Measurements from ENCODE around the gene PSPC1.
"Not testable (repeated sequence)": the region's sequence is repeated elsewhere in the genome, so short reads cannot be mapped to it uniquely, and the experiment has no call there.

The PSPC1 gene

DNA sequence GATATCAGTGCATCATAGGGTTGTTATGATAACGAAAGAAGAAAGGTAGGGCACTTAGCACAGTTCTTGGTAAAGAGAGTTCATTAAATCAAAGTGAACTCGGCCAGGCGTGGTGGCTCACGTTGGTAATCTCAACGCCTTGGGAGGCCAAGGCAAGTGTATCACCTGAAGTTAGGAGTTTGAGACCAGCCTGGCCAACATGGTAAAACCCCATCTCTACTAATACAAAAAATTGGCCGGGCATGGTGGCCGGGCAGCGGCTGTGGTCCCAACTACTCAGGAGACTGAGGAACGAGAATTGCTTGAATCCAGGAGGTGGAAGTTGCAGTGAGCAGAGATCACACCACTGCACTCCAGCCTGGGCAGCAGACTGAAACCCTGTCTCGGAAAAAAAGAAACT lies 19.1 kb downstream of the PSPC1 start:
- no peak for DNase-seq

DNA sequence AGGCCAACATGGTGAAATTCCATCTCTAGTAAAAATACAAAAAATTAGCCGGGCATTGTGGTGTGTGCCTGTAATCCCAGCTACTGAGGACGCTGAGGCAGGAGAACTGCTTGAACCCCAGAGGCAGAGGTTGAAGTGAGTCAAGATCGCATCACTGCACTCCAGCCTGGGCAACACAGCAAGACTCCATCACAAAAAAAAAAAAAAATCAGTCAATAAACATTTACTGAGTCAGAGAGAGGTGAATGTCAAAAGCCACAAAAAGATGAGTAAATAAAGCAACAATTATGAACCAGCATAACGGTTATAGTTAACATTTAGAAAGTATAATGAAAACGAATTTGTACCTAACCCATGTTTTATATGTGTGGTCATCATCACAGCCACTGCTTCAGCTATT lies 23.1 kb downstream of the PSPC1 start:
- no peak for DNase-seq

DNA sequence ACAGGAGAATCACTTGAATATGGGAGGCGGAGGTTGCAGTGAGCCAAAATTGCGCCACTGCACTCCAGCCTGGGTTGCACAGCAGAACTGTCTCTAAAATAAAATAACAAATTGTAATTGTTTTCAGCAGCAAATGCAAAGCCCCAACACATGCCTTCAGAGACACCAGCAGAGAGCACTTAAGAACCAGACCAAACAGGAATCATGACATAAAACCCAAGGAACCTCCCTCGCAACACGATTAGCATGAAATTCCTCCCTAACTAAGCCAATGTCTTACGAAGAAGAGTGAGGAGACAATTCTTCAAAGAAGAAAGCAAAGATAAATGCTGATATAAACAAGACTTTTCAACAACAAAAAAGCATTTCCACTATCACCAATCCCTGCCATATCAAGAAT lies 40.1 kb downstream of the PSPC1 start:
- DNase-seq, result no peak

DNA sequence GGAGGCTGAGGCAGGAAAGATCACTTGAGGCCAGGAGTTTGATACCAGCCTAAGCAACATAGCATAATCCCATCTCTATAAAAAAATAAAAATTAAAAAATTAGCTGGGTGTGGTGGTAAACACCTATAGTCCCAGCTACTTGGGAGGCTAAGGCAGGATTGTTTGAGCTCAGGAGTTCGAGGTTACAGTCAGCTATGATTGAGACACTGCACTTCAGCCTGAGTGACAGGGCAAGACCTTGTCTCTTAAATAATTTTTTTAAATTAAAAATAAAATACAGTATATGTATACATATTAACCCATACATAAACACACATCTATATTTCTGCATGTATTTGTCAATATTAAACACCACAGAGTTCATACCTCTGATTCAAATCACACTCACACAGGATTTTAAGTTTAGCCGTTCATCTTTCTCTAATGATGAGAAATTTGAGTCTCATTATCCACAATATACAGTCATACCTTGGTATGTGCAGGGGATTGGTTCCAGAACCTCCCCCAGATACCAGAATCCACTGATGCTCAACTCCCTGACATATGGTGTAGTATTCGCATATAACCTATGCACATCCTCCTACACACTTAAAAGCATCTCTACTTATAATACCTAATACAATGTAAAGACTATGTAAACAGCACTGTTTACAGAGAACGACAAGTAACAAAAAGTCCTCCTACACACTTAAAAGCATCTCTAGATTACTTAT lies 44.7 kb downstream of the PSPC1 start:
- no peak for DNase-seq

DNA sequence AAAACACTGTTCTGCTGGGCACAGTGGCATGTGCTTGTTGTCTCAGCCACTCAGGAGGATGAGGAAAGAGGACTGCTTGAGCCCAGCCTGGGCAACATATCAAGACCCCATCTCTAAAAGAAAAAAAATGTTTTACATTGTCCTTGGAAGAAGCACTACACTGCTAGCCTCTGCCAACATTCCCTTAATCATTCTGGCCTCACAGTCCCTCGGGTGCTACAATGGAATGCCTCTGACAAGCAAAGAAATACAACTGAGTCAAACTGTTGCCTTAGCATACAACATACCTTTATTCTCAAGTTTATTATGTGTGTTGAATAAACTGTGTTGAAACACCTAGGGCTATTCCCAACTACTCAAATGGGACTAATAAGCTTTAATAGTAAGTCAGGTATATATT lies 56.1 kb downstream of the PSPC1 start:
- DNase-seq, result no peak

DNA sequence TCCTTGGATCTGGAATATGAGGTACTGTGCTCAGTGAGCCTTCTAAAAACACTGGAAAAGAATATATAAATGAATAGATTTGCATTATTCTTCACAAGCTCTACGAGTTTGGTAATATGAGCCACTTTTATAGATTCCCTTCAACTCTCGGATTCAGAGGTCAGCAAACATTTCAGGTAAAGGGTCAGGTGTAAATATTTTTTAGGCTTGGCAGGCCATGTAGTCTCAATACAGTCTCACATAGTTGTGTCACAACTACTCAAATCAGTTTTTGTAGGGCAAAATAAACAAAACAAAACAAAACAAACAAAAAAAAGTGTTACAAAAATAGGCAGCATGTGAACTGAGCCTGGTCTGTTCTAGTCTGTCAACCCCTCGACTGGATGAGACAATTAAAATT lies 57.4 kb downstream of the PSPC1 start:
- DNase-seq, result no peak

DNA sequence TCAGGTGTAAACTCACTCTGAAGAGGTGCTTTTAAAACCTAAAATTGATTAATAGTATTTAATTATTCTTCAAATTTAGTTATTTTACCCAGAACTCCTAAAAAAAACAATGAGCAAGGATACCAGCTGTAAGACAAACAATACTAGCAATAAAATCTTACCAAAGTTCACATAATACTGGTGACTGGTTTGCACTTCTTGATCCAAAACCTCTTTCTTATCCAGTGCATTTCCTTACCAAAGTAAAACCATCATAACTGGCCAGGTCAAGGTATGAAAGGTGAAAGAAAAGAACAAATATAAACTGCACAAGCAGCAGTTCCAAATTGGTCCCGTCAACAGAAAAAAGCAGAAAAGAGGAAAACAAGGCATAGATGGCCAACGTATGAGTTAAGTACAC lies 62.7 kb downstream of the PSPC1 start:
- no peak for DNase-seq

DNA sequence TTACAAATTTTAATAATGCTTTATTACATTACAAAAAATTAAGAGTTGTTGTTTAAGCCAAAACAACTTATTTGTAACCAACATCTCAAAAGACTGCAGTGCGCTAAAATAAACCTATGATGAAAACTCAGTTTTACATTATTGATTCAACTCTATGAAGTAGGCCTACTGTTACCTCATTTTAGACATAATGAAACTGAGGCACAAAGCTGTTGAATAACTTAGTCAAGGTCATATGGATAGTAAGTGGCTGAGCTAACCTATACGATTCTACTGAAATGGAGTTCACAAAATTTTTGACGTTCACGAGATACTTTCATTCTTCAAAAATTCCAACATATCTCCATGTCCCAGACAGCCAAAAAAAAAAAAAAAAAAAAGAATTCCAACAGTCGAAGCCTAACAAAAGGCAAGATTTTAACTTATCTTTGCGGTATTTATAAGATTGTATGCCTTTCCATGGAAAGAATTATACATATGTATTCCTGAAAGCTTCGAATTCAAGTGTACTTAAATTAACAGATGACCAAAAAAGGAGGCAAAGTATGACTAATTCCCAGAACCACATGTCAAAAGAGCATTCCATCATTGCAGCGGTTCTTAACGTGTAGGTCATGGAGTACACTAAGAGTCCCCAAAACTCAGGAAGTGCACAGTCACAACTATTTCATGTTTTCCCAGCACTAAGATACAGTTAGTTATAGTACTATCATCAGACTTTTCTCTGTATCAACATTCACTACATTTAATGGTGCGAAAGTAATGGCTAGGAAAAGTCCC lies 69.4 kb downstream of the PSPC1 start:
- DNase-seq, result no peak

DNA sequence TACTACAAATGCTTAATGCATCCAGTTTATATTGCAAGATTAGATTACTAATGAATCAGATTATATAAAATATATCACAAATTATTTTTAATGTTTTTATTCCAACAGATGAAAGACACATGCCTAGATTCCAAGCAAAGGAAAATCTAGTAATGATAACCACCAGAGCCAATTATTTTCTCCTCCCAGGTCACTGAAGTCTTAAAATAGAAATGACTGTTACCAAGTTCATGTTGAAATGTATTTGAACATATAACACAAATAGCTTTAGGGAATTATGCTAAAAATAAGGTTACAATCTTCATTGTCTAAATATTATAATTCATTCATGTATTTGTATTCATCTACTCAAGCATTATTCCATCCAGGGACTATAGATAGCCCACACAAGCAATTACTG lies 73.0 kb downstream of the PSPC1 start:
- not testable (repeated sequence) for DNase-seq

DNA sequence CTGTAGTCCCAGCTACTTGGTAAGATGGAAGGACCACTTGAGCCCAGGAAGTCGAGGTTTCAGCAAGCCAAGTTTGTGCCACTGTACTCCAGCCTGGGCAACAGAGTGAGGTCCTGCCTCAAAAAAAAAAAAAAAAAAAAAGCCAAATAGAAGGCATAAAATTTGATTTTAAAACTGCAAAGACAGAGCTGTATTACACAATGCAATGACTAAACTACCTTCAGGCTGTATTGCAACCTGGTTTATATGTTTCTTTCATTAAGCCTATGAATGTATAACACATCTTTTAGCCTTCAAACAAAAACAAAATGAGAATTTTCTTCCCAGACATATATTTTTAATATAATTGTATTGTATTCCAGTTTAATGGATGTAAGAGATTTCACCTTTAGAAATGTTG lies 73.7 kb downstream of the PSPC1 start:
- not testable (repeated sequence) for DNase-seq

DNA sequence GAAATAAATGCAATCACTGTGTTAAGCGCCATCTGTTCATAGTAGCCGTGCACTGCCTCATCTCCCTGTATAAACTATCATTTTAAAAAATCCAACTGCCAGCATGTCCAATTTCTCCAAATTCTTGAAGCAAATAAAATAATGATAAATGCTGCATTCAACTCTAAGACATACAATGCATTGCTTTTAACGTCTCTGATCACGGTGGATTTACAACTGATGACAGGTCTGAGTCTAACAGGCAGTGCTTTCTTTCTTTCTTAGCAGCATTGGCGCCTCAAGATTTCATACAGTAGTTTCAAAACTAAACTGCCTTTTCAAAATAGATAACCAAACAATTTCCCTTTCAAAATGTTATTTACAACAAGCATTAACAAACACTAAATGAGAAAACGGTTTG lies 78.5 kb downstream of the PSPC1 start:
- DNase-seq, result not testable (repeated sequence)

DNA sequence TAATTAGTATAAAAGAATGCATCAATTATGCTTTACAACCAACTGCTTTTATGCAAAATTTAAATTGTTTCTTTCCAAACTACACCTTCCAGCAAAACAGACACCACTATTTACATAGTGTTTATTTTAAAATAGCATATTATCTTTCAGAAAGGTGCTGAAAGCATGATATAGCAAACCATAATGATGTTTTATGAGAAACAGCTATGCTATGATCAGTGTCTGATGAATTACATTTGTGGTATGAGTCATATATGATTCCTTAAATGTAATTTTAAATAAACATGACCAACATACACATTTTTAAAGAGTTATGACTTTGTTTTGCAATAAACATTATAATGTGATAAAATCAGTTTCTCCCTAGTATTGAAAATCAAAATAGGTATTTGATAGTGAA lies 81.1 kb downstream of the PSPC1 start:
- DNase-seq, result not testable (repeated sequence)

DNA sequence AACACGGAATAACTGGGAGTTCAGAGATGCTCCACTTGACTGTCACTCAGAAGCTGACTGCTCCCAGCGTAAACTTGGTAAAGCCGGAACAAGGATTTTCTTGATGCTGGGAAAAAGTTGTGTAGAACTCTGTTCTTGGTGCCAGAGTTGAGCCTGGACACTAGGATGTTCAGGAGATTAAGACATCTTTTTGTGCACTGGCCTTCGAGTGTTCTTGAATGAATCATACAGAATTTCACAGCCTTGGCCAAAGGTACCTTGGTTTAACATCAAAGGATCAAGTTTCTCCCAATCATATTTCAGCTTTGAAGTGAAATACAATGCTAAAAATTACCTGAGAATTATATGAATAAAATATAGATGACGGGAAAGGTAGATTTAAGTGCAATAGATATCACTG lies 81.8 kb downstream of the PSPC1 start:
- DNase-seq, result not testable (repeated sequence)

DNA sequence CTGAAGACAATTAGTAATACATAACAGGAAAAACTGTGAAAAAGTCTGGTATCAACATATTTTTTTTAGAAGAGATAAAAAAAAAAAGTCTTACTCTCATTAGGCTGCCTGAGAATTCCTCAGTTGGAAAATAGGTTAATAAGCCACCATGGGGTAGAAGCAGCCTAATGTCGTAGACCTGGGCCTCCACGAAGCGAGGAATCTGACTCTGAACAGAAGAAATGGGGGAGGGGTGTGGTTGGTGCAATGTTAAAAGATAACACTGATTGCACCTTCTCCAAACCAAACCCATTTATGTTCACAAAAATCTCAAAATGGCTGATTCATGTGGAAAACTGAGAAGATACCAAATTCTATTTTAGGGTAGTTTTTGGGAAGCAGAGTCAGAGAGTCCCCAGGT lies 86.9 kb downstream of the PSPC1 start:
- no peak for DNase-seq

DNA sequence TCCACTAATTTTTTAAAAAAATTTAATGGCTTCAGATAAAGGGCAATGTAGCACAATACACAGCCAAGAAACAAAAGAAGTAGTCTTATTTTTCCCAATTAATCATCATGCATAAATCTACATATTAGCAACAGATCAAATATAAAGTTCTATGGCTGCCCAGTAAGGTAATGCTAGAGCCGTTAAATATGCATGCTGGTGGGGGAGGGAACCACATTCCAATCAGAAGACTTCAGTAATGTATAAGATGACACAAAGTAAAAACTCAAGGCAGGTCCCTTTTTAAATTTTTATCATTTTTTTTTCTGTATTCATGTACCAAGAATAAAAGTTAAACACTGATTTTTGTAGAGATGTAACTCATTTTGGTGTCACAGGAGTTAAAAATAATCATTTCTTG lies 87.3 kb downstream of the PSPC1 start:
- DNase-seq, result no peak

DNA sequence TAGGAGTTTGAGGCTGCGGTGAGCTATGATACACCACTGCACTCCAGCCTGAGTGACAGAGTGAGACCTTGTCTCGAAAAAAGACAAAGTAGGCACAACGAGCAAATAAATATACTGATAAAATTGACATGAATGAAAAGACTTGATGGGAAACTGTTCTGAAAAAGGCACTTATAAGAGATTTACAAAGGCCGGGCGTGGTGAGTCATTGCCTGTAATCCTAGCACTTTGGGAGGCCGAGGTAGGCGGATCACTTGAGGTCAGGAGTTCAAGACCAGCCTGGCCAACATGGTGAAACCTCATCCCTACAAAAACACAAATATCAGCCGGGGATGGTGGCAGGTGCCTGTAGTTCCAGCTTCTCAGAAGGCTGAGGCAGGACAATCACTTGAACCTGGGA lies 91.3 kb downstream of the PSPC1 start:
- not testable (repeated sequence) for DNase-seq

DNA sequence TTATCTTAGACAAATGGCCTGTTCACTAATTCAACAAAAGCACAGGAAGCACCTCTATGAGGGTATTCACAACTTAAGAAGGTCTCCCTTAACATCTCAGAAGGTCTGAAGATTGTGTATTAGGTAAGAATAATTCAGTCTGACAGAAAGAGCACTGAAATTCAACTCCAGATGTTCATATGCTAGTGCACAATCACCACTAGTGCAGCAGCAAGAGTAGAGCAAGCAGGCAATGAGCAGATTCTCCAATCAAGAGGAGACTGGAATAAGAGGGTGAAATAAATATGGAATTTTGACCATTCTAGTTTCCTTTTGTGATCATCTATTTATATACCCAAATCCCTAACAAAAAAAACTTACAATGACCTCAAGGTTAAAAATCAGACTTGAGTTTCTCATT lies 97.3 kb downstream of the PSPC1 start:
- DNase-seq, result no peak

DNA sequence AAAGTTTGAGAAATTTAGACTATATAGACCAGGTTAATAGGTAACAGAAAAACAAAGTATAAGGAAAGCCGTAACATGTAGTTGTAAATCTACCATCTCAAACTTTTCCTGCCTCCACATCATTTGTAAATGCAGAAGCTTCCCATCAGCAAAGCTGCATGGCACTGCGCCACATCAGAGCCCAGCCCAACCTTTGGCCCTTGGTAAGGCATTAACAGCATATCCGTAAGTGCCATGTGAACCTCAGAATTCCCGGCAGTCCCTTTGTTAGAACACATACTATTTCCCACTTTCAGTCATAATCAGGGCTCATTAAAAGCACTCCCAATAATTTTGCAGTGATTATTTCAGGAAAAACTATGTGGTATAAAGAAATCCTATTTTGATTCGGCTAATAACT lies 97.7 kb downstream of the PSPC1 start:
- peak; percentile 20 for DNase-seq

DNA sequence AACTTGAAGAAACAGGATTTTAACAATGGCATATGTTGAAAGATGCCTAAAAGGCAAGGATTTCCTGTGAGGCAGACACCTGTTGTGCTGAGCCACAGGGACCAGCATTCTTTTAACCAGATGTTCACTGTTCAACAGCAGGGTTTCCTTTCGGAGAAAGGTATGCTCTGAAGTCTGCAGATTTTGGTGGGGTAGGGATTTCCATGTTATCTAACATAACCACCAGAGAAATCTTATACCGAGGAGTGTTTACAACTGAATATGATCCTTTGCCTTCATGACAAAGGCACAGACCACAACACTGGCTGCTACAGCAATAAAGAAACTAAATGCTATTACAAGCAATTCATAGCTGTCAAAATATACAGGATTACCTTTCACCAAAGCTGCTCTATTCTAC lies 101.2 kb downstream of the PSPC1 start:
- no peak for DNase-seq

DNA sequence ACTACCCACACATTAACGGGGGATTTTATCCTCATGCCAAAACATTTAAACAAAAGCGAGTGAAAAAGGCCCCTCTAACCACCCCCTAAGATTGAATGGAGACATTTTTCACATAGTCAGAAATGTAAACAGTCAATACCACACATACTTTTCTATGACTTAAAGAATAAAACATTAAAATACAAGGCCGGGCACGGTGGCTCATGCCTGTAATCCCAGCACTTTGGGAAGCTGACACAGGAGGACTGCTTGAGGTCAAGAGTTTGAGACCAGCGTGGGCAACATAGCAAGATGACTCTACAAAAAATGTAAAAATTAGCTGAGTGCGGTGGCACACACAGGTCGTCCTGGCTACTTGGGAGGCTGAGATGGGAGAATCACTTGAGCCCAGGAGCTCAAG lies 102.0 kb downstream of the PSPC1 start:
- no peak for DNase-seq

DNA sequence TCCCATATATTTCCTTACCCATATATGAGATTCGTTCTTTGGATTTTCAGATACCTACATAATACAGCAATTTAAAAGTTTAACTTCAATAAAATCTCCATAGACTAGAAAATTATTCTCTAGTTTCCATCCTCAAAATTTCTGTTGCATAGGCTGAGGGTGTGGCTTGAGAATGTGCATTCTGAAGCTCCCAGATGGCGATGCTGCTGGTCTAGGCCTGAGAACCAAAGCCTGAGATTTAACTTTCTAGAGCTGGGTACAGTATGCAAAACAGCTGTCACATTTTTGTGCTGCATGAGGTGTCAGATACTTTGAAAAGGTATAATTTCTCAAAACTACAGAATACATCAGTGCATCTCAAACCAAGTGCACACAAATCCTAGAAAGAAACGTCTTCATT lies 106.6 kb downstream of the PSPC1 start:
- no peak for DNase-seq

DNA sequence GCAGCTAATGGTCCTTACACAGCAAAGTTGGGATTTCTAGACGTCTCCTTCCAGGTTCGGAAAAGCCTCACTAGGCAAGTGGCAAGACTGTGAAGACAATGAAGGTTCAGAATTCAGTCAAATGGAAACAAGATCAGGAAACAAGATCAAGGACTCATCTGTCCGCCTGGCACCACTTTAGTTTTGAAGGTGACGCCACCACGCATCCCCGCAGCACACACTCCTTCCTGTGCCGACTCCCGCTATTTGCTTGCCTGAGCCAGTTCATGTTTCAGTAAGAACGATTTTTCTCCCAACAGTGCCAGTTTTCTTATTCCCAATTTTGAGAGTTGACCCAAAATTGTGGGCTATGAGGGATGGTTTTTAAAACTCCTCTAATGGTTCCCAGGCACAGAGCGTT lies 107.8 kb downstream of the PSPC1 start:
- DNase-seq, result no peak

DNA sequence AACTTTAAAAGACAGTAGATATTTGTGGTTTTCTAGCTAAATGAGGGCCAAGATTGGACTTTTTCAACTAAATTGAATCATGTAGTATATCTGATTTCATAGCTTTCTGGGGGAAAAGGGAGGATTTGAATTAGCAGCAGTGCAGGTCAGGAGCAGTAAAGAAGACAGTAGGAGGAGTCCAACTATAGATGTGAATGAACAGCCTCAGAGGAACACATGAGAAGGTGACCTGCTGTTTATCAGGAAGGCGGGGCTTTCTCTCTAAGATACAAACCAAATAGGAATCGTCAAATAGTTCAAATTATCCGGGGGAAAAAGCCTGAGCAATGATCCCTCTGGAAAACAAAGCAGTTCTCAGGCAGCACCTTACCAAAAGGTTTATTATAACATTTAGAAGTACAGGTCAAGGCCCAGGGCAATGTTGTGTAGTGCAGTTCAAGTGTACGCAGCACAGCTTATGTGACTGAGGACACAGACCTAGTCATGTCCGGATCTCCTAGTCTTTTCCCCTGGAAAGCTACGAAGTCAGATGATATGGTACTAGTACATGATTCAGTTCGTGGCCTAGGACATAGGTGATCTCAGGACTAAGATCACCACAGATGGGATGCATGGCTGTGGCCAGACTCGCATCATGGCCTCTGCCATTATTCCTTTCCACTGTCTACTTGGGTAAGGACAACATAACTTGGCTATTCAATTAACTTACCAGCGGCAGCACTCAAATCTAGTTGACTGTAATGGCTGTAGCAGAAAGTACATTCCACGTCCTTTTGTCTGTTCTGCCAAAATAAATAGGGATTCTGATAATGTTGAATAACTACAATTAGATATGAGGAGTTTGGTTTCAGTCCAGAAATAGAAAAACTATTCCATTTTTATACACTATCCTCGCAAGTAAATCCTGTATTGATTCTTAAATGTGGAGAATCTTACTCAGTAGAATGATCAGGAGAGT lies 109.0 kb downstream of the PSPC1 start:
- no peak for DNase-seq

DNA sequence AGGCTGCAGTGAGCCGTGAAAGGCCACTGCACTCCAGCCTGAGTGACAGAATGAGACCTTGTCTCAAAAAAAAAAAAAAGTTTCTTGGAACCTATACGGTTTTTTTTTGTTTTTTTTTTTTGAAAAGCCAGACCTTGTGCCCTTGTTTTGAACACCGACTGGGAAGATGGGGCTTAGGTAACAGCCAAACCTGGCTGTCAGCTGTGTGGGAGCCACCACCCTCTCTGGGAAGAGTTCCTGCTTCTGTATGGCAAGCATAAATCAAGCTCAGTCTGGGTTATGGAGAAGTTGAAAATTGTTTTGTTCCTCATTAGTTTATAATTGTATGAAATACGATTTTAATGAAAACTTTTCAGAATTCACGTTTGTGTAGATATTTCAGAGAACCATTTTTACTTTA lies 109.8 kb downstream of the PSPC1 start:
- no peak for DNase-seq
